Measurements from ENCODE around the gene NR3C2.

NR3C2 gene

GRCh38 chr4:148302416-148302815 is 139.8 kb downstream of the NR3C2 start:
- no peak for DNase-seq

DNA sequence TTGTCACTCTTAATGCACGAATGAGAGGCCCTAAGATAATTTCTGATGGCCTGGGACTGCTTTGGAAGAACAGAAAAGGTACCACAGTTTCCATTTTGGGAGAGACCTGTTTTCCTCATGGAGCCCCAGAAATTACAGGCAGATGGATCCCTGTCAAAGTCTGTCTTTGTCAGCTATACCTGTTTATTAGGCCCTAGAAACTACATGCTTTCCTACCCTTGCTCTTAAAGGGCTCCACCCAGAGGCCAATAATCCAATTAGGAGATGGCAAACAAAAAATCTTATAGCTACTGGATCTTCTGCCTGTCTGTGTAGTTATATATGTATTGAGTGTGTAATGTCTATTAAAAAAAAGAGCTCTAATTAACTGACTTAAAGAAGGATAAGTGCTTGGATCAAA is 141.3 kb downstream of the NR3C2 start:
- no peak for DNase-seq

GRCh38 chr4:148299337-148299736 is 142.9 kb downstream of the NR3C2 start:
- no peak for DNase-seq

DNA sequence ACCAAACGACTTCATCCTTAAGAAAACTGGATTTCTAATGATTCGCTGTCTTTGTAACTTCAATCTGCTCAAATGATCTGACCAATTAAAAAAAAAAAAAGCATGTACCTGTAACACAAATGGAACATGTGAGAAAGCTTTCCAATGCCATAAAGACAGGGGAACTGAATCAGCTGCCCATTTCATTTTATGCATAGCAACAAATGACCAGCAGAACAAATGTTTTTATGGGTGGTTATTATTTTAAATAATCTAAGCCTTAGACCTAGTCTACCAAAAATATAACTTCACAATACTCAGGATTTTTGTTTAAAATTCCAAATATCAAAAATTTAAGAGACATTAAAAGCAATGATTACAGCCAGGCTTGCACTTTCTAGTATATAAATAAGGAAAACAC is 145.7 kb downstream of the NR3C2 start:
- no peak for DNase-seq

- DNase-seq = no peak
Measured at GRCh38 chr4:148295642-148296041, 146.6 kb downstream of the NR3C2 start.

GRCh38 chr4:148293571-148293970 is 148.6 kb downstream of the NR3C2 start:
- DNase-seq = no peak

GRCh38 chr4:148292686-148293085 is 149.5 kb downstream of the NR3C2 start:
- no peak for DNase-seq

- DNase-seq = no peak
Measured at GRCh38 chr4:148289740-148290139, 152.5 kb downstream of the NR3C2 start.

DNA sequence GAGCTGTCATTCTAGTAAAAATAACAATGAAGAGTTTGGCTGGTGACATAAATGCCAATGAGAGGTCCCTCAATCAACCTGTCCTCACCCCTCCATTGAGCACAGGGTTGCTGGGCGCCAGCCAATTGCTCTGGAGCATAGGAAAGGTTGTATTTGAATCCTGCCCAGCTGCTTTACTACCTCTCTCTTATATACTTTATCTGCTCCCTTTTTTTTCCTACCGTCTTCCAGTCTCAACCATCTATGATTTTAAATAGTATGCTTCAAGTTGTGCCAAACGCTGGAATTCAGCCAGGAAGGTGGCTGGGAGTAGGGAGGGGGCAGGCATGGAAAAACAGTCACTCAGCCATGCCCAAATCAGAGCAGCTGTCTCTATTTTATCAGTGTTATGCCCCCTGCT is 153.8 kb downstream of the NR3C2 start:
- no peak for DNase-seq

DNA sequence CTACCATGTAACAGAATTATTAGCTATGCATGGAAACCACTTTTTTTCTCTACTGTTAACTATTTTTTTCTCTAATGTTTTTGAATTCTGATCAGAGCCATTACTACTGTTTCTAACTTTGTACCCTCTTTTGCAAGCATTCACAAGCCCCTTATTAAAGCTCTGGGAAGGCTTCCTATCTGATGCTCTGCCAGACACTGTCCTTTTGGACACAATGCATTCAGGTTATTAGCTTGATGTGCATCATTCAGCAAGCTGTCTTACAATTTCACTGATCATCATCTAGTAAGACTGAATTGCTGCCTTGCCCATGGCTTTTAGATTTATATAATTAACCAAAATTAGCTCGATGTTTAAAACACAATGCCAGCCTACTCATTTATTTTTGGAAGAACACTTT is 155.1 kb downstream of the NR3C2 start:
- no peak for DNase-seq

DNA sequence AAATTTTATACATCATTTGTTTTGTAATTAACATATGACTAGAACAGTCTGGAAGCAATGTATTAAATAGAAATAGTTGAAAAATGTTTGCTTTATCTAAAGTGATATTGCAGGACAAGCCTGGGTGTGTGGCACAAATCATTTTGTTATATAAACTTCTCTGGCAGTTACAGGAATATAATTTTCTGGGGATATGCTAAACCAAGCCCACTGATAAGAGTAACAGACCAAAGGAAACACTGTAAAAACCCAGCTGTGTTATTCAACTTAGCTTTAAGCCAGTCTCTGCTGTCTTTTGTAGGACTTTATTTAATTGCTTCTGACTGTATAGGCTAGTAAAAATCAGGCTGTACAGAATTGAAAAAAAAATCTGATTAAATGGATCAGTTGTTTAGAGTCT is 156.2 kb downstream of the NR3C2 start:
- no peak for DNase-seq

DNA sequence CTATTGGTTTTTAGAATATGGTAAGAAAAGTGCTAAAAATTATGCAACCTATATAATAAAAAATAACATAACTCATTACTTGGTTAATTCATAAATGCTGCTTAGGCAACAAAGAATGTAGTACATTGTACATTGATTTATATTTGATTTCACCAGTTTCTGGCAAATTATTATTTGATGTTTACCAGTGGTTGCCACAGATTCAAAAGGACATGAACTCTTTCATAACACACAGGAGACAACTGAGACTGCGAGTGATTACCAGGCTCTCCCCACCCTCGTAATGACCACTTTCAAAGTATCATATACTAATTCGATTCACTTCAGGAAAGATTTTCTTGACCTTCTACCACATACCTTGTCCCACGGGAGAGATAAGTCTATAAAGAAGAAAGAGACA is 158.5 kb downstream of the NR3C2 start:
- DNase-seq = no peak

- no peak for DNase-seq
Measured at GRCh38 chr4:148278310-148278709, 163.9 kb downstream of the NR3C2 start.

GRCh38 chr4:148275266-148275665 is 166.9 kb downstream of the NR3C2 start:
- DNase-seq = no peak

GRCh38 chr4:148273501-148273986 is 168.7 kb downstream of the NR3C2 start:
- no peak for DNase-seq

- DNase-seq = no peak
Measured at GRCh38 chr4:148271166-148271565, 171.0 kb downstream of the NR3C2 start.

DNA sequence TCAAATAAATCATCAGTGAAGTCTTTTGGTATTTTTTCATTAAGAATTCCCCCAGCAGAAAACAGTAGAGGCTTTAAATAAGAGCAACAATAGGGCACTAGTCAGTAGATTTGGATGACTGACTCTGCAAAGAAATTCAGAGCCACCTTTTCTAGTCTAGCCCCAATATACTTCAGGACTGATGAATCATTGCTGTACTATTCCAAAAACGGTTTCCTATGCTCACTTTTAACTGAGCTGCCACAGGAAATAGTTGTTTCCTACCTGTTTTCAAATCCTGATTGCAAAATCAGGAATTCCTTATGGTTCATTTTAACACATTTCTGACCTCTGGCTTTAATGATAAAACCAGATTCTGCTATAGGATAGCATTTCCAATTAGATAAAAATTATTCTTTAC is 171.6 kb downstream of the NR3C2 start:
- DNase-seq = no peak

DNA sequence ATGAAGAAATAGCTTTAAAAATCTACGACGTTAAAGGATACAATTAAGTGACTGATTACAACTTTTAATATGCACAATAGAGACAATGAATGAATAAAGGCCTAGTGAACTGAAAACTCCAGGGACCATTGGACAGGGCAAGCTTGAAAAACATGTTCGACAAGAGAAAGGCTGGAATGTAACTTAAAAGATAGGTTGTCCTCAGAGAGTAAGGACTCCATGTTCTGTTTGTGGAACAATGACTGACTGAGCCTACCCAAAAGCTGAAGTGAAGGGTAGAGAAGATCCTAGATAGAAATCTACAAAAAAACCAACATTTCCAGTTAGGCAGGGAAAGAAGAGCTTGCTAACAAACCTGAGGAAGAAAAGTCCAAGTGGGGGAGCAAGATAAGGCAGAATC is 173.4 kb downstream of the NR3C2 start:
- no peak for DNase-seq

GRCh38 chr4:148266921-148267320 is 175.3 kb downstream of the NR3C2 start:
- DNase-seq = no peak

- DNase-seq = no peak
Measured at GRCh38 chr4:148266240-148266639, 176.0 kb downstream of the NR3C2 start.

GRCh38 chr4:148265627-148266026 is 176.6 kb downstream of the NR3C2 start:
- DNase-seq = no peak

DNA sequence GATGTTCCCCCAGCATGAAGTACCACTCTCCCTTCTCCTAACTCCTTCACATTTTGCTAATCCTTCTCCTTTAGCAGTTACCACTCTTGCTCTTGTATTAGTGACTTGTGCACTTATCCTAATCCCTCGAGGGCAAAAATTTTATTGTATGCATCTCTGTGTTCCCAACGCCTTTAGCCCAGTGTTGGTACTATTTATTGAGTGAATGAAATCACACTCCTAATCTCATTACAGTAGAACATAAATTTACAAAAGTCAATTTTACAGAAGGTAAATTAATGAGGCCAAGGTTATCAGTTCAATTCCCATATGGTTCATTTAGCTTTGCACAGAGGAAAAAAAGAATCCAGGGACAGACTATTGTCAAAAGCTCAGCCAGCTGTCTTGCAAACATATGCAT is 178.4 kb downstream of the NR3C2 start:
- DNase-seq = no peak

GRCh38 chr4:148263127-148263526 is 179.1 kb downstream of the NR3C2 start:
- no peak for DNase-seq

GRCh38 chr4:148261848-148262247 is 180.4 kb downstream of the NR3C2 start:
- DNase-seq = no peak

DNA sequence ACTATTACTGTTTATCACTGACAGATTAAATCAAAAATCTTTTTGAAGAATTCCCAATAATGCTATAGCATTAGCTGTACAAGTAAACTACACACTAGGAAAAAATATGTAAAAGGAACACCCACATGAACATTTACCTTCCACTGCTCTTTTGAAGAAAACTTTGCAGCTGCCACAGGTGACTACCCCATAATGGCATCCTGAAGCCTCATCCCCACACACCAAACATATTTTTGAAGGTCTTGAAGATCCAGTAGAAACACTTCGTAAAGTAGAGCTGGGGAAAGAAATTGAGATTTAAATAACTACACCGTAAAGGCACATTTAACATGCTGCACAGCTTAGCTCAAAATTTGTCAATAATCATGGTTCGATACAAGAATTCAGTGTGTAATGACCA is 182.4 kb downstream of the NR3C2 start:
- DNase-seq = no peak

DNA sequence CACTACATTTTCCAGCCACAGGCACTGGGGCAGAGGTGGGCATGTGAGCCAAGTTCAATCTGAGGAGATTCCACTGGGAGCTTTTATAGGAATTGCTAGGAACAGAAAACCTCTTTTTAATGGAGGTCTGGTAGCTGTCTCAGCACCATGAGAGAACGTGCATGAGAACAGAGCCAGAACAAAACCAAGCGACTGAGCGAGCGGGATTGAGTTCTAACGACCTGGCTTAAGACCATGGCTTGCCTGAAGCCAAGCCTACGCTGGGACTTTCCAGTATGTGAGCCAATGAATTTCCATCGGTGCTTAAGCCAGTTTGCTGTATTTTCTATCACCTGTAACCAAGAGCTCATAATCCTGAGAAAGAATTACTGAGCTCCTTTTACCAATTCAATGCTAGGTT is 183.7 kb downstream of the NR3C2 start:
- DNase-seq = no peak

Data from NCI-H774 (cell line).